Fibroblast of the aortic adventitia (primary cell): ENCODE data around the gene DAAM2. TPM values are rescaled to one million over a fixed set of nuclear protein-coding genes. Genes with fewer than 3 reads are reported as not detected.

ENCODE experiments used
- DNase-seq: peaks from one replicate; pipeline ENCODE4 v3.0.0-alpha.2; 2010; ENCODE audit warnings: low read depth
- H3K4me3 ChIP-seq: 2 replicates; pipeline ENCODE4 v1.5.1; 2011; ENCODE audit warnings: low read depth, mild to moderate bottlenecking, control low read depth, low read length, moderate library complexity
- total RNA-seq: library from RNA; depleted of rRNA; stranded (reverse); fragments of >200 nt; gene quantifications from 2 replicates; pipeline ENCODE4 v1.2.3, GENCODE V29; 2012; ENCODE audit warnings: low replicate concordance
- TF ChIP-seq, protein P1 (sequence below): IDR thresholded peaks from 2 replicates; pipeline ENCODE4 v1.5.1; 2011; ENCODE audit warnings: mild to moderate bottlenecking, low read length, control low read depth, inconsistent platforms; ENCODE audit not compliant: insufficient read depth

Gene DAAM2
- total RNA-seq, 1 donor: 3.4 TPM

DNA sequence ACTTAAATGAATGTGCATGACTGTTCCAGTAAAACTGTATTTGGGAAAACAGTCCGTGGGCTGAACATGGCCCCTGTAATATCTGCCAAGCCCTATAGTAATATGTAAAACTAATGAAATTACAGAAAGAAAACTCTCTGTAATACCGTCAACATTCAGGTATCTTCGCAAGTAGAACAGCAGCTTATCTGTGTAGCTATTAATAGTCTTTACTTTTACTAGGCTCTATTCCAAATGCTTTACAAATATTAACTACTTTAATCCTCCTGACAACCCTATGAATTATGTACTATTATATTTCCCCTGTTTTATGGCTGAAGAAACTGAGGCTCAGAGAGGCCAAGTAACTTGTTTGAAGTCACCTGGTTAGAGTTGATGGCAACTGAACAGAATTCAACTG lies 57.1 kb downstream of the DAAM2 start:
- TF ChIP-seq, protein P1, sequence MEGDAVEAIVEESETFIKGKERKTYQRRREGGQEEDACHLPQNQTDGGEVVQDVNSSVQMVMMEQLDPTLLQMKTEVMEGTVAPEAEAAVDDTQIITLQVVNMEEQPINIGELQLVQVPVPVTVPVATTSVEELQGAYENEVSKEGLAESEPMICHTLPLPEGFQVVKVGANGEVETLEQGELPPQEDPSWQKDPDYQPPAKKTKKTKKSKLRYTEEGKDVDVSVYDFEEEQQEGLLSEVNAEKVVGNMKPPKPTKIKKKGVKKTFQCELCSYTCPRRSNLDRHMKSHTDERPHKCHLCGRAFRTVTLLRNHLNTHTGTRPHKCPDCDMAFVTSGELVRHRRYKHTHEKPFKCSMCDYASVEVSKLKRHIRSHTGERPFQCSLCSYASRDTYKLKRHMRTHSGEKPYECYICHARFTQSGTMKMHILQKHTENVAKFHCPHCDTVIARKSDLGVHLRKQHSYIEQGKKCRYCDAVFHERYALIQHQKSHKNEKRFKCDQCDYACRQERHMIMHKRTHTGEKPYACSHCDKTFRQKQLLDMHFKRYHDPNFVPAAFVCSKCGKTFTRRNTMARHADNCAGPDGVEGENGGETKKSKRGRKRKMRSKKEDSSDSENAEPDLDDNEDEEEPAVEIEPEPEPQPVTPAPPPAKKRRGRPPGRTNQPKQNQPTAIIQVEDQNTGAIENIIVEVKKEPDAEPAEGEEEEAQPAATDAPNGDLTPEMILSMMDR: no peak
- no peak for DNase-seq
- H3K4me3 ChIP-seq: no peak overlapping the region

DNA sequence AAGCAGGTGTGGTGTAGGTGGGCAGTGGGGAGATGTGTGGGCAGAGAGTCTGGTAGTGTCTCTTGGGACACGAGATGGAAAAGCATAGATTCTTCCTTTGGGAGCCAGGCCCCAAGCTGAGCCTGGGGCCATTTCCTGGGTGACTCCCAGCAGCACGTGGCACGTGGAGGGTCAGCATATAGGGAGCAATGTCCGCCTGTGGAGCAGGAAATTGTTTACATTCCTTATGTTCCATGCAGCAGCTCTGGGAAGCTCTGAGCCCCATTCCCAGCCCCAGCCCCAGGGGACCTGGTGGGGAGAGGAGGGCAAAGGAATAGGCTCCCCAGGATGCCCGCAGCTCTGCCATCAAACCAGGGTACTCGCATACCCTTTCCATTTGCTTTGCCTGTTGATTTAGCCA lies 57.6 kb downstream of the DAAM2 start:
- TF ChIP-seq, protein P1: no peak
- no peak for DNase-seq
- no peak overlapping the region for H3K4me3 ChIP-seq

DNA sequence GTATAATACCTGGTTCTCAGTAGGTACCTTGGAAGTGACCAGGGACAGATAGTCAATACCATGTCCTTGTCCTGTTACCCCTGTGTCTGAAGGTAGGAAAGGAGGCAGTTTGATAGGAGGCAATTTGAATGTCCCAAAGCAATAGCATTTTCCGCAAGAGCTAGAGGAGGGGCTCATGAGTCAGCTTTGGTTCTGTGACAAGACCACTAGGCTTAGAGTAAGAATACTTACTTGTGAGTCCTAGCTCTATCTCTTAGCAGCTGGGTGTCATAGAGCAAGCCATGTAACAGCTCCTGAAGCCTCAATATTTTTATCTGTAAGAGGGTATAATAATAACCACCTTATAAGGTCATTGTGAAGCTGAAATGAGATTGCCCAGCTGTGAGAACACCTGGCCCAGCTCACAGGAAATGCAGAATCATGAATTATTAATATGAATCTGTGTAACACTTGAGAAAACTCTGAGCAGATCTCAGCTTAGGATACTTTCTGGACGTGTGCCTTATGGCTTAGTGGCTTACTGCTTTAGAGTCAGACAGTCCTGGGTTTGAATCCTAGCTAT lies 58.6 kb downstream of the DAAM2 start:
- no peak overlapping the region for H3K4me3 ChIP-seq
- TF ChIP-seq, protein P1: no peak
- no peak for DNase-seq

GRCh38 chr6:39851331-39851730 lies 59.2 kb downstream of the DAAM2 start:
- H3K4me3 ChIP-seq: no peak overlapping the region
- DNase-seq: no peak
- TF ChIP-seq, protein P1: no peak

DNA sequence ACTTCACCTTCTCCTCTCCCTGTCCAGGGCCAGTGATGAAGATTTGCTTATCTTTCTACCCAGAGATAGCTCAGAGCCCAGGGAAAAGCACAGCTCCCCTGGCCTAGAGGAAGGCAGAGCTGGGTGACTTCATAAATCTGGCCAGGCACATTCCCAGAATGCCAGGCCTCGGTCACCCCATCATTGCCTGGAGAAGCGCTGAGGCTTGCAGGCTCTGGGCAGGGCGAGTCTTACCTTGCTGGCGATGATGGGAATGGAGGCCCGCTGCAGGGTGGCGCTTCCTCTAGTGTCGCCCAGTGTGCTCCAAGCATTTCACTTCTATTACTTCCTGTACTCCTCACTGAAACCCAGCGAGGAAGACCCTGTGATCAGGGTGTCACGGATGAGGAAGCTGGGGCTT lies 60.1 kb downstream of the DAAM2 start:
- no peak for DNase-seq
- H3K4me3 ChIP-seq: no peak overlapping the region
- TF ChIP-seq, protein P1: no peak

DNA sequence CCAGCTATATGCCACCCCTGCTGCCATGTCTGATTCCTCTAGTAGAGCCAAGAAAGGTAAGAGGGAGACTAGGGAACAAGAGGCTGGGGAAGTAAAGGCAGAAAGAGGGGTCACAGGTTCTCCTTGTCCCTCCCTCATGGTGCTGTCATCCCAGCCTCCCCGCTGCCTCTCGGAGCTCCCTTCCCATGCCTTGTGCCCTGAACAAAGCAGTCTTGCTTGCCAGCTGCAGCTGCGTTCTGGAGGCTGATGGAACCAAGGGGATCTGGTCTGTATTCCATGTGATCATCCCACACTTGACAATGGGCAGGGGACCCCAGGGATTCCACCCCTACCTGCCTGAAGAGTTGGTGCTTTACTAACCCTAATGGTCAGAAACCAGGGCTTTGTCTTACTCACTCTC lies 61.4 kb downstream of the DAAM2 start:
- no peak for DNase-seq
- TF ChIP-seq, protein P1: no peak
- no peak overlapping the region for H3K4me3 ChIP-seq

GRCh38 chr6:39855356-39855995 lies 63.3 kb downstream of the DAAM2 start:
- no peak for DNase-seq
- no peak overlapping the region for H3K4me3 ChIP-seq
- TF ChIP-seq, protein P1: no peak
